HG03565 (cell line): ENCODE data around the gene WNT2B.

Source experiments
- ATAC-seq: cut with Tn5 transposase; IDR thresholded peaks from one replicate; pipeline ENCODE4 v1.9.1; 2021; ENCODE audit warnings: mild to moderate bottlenecking, moderate library complexity; ENCODE audit not compliant: unreplicated experiment

Gene WNT2B

GRCh38 chr1:112524986-112525385 is 16.2 kb downstream of the WNT2B start:
- ATAC-seq: no peak

DNA sequence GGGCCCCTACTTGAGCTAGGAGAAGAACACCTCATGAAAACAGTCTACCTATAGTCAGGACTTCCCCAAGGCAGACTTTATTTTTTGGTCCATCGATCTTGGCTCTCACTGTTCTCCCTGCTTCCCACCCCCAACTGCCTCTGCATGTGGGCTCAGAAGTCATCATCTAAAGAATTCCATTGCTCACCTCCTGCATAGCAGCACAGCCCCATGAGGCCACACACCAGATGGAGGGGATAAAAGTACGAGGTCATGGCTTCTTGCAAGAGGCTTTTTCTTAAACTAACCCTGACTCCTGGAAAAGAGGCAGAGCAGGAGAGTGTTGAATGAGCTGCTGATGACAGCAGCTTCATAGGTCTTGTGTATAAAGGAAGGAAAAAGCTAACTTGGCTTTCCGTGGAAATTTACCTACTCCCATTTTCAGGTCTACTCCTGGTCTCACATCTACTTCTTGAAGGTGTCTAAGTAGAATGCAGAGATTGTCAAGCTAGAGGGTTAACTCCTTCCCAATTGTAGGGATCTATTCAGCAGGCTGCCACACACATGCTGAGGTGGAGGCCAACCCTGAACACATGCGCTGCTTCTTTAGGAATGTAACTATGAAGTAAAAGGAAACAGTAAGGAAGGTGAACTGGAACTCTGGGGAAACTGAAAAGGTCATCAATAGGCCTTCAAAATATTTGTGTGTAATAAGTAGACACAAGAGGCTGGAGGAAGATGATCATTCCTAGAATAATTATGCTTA is 18.7 kb downstream of the WNT2B start:
- no peak for ATAC-seq

DNA sequence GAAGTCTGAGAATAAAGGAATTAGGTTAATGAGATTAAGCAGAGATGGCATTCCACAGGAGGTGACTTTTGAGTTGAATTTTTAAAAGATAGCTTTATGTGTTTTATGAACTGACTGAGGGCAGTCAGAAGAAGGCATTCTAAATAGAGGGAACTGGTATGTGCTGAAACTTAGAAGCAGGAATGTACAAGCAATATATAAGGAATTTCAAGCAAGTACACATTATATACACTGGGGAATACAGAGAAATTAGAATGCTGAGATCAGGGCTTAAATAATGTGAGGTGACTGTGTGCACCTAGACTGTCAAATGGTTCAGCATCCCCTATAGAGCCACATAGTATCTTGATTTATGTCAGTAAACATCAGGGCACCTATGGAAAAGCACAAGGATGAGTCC is 19.3 kb downstream of the WNT2B start:
- ATAC-seq: no peak

GRCh38 chr1:112529301-112529700 is 20.5 kb downstream of the WNT2B start:
- ATAC-seq: no peak

GRCh38 chr1:112530832-112531231 is 22.1 kb downstream of the WNT2B start:
- no peak for ATAC-seq

- ATAC-seq: no peak
These were observed 23.3 kb downstream of the WNT2B start for GRCh38 chr1:112532064-112532463.

GRCh38 chr1:112533029-112533428 is 24.3 kb downstream of the WNT2B start:
- ATAC-seq: no peak

DNA sequence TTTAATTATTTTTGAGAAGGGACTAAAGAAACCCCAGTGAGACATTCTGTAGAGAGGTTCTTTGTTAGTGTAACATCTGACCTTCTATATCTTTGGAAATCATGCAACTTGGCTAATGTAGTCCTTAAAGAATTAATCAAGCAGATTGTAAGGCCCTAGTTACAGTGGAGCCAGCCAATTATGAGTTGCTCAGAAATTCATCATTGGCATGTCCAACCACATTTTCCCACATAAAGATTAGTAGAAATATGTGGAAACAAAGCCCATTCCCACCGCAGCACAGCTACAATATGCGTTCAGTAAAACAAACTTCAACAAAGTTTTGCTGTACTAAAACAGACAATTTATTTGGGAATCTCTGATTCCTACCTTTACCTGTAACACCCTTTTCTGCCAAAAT is 27.8 kb downstream of the WNT2B start:
- ATAC-seq: no peak

DNA sequence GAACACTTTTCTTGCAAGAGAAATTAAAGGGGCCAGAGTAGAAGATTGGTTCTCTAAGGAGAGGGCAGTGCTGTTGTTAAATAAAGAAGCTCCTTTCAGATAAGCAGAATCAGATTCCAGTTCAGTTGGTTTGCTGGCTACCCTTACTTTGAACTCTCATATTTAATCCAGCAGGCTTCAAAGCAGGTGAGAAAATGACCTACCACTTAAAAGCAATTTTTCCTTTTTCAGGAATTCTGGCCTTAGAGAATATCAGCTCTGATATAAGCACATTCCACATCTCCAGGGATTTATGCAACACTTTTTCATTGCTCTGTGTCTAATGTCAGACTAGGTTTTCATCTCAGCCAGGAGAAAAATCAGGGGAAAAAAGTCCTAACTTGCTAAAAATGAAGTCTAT is 28.7 kb downstream of the WNT2B start:
- no peak for ATAC-seq

GRCh38 chr1:112538883-112539282 is 30.1 kb downstream of the WNT2B start:
- ATAC-seq: no peak

DNA sequence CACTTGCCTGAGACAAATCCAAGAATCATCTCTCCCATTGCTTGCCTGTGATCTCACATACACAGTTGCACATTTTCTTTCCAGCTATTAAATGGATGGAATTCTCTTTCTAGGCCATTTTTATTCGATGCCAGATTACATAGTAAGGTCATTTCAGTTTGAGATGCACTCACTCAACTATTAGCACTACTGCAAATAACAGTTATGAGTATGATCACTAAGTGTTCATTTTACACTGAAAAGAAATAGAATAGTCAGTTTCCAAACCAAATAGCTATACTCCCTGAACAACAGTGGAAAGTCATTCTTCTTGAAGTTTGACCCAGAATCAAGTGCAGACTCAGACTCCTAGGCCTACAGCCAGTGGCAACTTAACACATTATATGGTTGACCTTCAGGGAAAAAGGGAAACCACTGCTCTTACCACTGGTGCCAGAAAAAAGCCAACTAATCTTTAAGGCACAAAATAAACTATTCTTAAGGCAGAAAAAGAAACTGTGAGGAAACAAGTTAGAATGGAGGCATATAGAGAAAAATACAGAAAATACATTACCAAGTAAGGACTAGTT is 31.5 kb downstream of the WNT2B start:
- no peak for ATAC-seq

GRCh38 chr1:112541299-112541698 is 32.5 kb downstream of the WNT2B start:
- ATAC-seq: no peak

DNA sequence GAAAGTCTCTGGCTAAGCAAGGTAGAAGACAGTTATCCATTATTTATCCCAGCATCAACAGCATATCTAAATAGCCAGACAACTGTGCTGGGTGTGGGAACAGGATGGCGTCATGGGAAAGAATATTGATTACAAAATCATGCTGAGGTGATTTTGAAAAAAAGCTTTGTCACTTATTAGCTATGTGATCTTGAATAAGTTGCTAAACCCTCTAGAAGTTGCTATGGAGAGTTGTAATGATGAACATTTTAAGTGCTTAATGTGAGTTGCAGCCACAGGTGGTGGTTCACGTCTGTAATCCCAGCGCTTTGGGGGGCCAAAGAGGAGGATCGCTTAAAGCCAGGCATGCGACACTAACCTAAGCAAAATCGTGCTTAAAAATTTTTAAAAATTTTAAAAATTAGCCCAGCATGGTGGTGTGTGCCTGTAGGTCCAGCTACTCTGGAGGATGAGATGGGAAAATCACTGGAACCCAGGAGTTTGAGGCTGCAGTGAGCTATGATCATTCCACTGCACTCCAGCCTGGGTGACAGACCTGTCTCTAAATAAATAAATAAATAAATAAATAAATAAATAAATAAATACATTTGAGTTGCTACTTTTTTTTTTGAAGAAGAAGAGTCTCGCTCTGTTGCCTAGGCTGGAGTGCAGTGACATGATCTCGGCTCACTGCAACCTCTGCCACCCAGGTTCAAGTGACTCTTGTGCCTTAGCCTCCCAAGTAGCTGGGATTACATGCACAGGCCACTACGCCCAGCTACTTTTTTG is 33.6 kb downstream of the WNT2B start:
- ATAC-seq: no peak

DNA sequence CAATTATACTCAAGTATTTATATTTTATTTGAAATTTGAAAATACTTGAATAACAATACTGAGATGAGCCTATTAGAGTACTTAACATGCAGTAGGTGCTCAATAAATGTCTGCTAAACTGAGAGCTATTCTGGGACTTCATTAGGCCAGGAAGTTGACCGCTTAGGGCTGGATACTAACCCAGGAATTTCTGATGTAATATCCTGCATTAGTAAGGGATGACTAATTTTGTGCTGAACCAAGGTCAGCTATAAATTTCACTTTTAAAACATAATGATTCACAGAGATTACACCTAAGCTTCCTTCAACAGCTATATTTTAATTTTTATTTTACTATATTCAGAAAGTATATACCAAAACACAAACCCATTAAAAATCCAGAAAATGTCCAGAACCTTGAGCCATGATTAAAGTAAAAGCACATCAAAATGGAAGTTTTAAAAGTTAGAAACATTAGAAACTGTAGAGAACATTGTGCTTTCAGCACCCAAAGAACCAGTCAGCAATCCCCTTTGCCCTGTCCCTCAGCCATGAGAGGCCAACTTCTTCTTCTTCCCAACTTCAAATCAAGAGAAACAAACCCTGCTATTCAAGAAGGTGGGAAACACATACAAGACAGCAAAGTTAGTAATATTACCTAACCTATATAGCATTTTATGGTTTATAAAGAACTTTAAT is 35.4 kb downstream of the WNT2B start:
- no peak for ATAC-seq

- ATAC-seq: no peak
These were observed 36.0 kb downstream of the WNT2B start for GRCh38 chr1:112544751-112545150.

- ATAC-seq: no peak
These were observed 37.3 kb downstream of the WNT2B start for GRCh38 chr1:112546076-112546475.

GRCh38 chr1:112548547-112548946 is 39.8 kb downstream of the WNT2B start:
- ATAC-seq: no peak

DNA sequence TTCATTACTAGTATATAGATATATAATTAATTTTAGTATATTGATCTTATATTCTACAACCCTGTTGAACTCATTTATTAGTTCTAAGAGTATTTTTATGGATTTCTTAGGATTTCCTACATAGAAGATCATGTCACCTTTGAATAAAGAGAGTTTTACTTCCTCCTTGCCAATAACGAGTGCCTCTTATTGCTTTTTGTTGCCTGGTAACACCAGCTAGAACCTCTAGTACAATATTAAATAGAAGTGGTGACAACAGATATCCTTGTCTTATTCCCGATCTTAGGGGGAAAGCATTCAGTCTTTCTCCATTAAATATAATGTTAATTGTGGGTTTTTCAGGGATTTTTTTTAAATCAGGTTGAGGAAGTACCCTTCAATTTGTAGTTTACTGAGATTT is 40.8 kb downstream of the WNT2B start:
- no peak for ATAC-seq

DNA sequence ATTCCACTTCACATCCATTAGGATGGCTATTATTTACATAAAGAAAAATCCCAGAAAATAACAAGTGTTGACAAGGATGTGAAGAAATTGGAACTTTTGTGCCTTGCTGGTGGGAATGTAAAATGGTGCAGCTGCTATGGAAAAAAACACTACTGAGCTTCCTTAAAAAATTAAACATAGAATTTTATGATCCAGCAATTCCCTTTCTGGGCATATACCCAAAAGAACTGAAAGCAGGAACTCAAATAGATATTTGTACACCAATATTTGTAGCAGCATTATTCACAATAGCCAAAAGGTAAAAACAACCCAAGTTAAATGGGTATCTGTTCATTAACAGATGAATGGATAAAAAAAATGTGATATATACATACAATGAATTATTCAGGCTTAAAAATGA is 45.6 kb downstream of the WNT2B start:
- ATAC-seq: no peak

DNA sequence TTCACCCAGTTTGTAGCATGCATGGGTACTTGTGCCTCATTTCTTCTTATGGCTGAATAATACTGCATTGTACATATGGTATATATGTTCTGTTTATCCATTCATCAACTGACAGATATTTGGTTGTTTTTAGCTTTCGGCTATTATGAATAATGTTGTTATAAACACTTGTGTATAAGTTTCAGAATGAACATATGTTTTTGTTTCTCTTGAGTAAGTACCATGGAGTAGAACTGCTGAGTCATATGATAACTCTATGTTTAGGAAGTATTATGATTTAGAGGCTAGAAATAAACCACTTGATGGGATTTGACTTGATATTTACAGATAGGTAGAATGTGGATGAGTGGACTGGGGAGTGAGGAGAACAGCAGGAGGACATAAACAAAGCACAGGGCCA is 48.6 kb downstream of the WNT2B start:
- no peak for ATAC-seq

DNA sequence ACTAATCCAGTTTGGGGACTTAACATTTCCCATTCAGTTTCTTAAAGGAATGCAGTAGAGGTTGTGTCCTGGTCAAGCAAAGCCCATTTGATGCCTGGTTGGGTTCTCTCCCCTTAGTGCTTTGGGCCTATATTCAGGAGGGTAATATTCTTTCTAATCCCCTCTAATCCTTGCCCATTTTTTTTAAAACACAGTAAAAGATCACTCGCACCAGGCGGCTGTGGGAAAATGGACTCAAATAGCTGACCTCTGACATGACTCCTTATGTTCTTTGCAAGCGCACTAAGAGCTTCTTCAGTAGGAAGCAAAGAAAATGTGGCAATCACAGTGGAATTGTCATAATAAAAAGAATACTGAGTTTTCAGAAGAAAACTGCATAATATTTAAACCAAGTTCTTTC is 49.9 kb downstream of the WNT2B start:
- no peak for ATAC-seq

GRCh38 chr1:112563341-112563740 is 54.6 kb downstream of the WNT2B start:
- no peak for ATAC-seq
